OCI-LY3 (cell line): Measurements from ENCODE around the gene S100A7A.

ENCODE experiments used
- H2AFZ ChIP-seq: fragments of 200-600, 300-600 bp; shearing (Covaris generic); 2 replicates; pipeline ENCODE4 v1.6.0; 2014; ENCODE audit warnings: antibody characterized with exemption, low read depth, low read length
- H3K27ac ChIP-seq: fragments of 200-600, 300-600 bp; sonication (generic); 2 replicates; pipeline ENCODE4 v1.5.1; 2014; ENCODE audit warnings: mild to moderate bottlenecking, low read length, moderate library complexity, mixed read lengths
- H3K27me3 ChIP-seq: fragments of 200-600, 300-600 bp; sonication (generic); 2 replicates; pipeline ENCODE4 v1.6.1; 2014; ENCODE audit warnings: low read depth, low read length, mixed read lengths
- H3K36me3 ChIP-seq: fragments of 200-600, 300-600 bp; sonication (generic); replicated peaks from 2 replicates; pipeline ENCODE3; 2014; ENCODE audit warnings: low read depth, low read length, mixed read lengths
- H3K4me1 ChIP-seq: fragments of 300-600, 200-600 bp; sonication (generic); 2 replicates; pipeline ENCODE4 v1.6.1; 2014; ENCODE audit warnings: low read length, mixed read lengths
- H3K4me2 ChIP-seq: fragments of 200-600, 300-600 bp; sonication (generic); 2 replicates; pipeline ENCODE4 v1.6.1; 2014; ENCODE audit warnings: low read length, mixed read lengths
- H3K4me3 ChIP-seq: fragments of 300-600, 200-600 bp; sonication (generic); 2 replicates; pipeline ENCODE4 v1.5.1; 2014; ENCODE audit warnings: antibody characterized with exemption, mild to moderate bottlenecking, low read length, moderate library complexity
- H3K79me2 ChIP-seq: fragments of 300-600, 200-600 bp; shearing (Covaris generic); 2 replicates; pipeline ENCODE4 v1.6.1; 2014; ENCODE audit warnings: mild to moderate bottlenecking, low read length, mixed read lengths
- H3K9ac ChIP-seq: fragments of 300-600, 200-600 bp; shearing (Covaris generic); 2 replicates; pipeline ENCODE4 v1.6.0; 2014; ENCODE audit warnings: mild to moderate bottlenecking, low read length, moderate library complexity
- H3K9me3 ChIP-seq: fragments of 200-600, 300-600 bp; shearing (Covaris generic); 2 replicates; pipeline ENCODE4 v1.6.1; 2014; ENCODE audit warnings: low read length, mixed read lengths; ENCODE audit not compliant: insufficient read depth
- H4K20me1 ChIP-seq: fragments of 200-600, 300-600 bp; sonication (generic); 2 replicates; pipeline ENCODE4 v1.6.1; 2016; ENCODE audit warnings: low read length, mixed read lengths; ENCODE audit not compliant: insufficient read depth
- EZH2phosphoT487 ChIP-seq: fragments of 200-600 bp; shearing (Covaris generic); IDR thresholded peaks from 2 replicates; pipeline ENCODE4 v1.6.1; 2018; ENCODE audit warnings: antibody characterized with exemption, mixed run types, low read depth
- TF ChIP-seq, protein P1 (sequence below): fragments of 200-600, 300-600 bp; sonication (generic); IDR thresholded peaks from 2 replicates; pipeline ENCODE4 v1.5.1; 2014; ENCODE audit warnings: antibody characterized with exemption, low read length, low read depth

S100A7A gene

DNA sequence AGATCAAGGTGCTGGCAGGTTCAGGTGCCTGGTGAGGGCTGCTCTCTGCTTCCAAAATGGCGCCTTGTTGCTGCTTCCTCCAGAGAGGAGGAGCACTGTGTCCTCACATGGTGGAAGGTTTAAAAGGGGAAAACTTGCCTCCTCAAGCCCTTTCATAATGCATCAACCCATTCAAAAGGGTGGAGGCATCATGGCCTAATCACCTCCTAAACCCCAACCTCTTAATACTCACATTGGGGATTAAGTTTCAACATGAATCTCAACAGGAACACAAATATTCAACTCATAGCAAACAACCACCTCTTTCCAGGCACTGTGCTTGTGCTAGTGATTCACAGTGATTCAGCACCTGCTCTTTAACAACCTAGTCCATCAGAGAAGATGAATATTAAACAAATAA lies 45.1 kb upstream of the S100A7A start:
- no peak overlapping the region for H3K4me2 ChIP-seq
- TF ChIP-seq, protein P1, sequence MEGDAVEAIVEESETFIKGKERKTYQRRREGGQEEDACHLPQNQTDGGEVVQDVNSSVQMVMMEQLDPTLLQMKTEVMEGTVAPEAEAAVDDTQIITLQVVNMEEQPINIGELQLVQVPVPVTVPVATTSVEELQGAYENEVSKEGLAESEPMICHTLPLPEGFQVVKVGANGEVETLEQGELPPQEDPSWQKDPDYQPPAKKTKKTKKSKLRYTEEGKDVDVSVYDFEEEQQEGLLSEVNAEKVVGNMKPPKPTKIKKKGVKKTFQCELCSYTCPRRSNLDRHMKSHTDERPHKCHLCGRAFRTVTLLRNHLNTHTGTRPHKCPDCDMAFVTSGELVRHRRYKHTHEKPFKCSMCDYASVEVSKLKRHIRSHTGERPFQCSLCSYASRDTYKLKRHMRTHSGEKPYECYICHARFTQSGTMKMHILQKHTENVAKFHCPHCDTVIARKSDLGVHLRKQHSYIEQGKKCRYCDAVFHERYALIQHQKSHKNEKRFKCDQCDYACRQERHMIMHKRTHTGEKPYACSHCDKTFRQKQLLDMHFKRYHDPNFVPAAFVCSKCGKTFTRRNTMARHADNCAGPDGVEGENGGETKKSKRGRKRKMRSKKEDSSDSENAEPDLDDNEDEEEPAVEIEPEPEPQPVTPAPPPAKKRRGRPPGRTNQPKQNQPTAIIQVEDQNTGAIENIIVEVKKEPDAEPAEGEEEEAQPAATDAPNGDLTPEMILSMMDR: no peak
- no peak for TF ChIP-seq EZH2phosphoT487

DNA sequence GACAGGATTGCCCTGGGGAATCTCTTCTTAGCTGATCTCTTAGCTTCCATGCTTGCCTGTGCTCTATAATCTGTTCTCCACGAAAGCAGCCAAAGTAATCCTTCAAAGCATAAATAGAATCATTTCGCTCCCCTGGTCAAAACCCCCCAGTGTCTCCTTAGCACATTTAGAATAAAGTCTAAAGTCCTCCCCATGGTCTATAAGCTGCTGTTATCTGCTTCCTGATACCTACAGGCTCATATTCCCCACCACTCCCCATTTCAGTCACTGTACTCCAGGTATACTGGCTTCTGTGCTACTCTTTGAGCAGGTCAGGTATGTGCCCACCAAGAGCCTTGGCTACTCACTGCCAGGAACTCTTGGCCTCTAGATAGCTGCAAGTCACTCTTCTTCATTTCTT lies 43.7 kb upstream of the S100A7A start:
- TF ChIP-seq, protein P1: no peak
- TF ChIP-seq EZH2phosphoT487: no peak
- no peak overlapping the region for H3K4me3 ChIP-seq
- no peaks in the 10 kb centered on the region for H3K79me2 ChIP-seq
- peaks cover 5% of the 10 kb centered on the region; the same call in 1 of the 2 replicates for H3K4me1 ChIP-seq
- H3K36me3 ChIP-seq: no peaks in the 10 kb centered on the region
- no peaks in the 10 kb centered on the region for H4K20me1 ChIP-seq
- no peak overlapping the region for H3K4me2 ChIP-seq
- H3K27me3 ChIP-seq: peaks cover 55% of the 10 kb centered on the region
- no peak overlapping the region for H3K27ac ChIP-seq
- no peak overlapping the region for H2AFZ ChIP-seq
- no peak overlapping the region for H3K9ac ChIP-seq
- no peaks in the 10 kb centered on the region for H3K9me3 ChIP-seq

More for the DNA sequence above, 45.1 kb upstream of the S100A7A start:
- Histone ChIP-seq H3K36me3 (no peaks in the 10 kb centered on the region), H3K4me1 (peaks cover 5% of the 10 kb centered on the region; the same call in 1 of the 2 replicates), H3K9me3 (no peaks in the 10 kb centered on the region), H3K79me2 (no peaks in the 10 kb centered on the region), H3K4me3 (no peak overlapping the region), H3K9ac (no peak overlapping the region), H3K27me3 (peaks cover 48% of the 10 kb centered on the region), H2AFZ (no peak overlapping the region), H4K20me1 (no peaks in the 10 kb centered on the region), H3K27ac (no peak overlapping the region)

DNA sequence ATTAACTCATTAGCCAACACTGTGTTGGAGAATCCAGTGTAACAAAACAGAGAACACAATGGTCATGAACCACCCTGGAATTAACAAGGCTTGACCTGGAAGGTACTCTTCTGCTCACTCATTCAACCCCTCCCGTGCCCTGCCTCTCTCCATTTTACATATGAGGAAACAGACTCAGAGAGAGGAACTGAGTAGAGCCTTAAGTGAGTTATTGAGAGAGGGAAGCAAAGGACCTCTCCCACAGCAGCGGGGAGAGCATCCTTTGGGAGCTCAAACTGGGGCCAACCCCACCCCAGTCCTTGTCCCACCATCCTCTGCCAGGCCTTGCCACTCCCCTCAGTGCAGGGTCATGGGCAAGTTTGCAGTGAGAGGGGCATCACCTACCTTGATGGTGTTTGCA lies 42.2 kb upstream of the S100A7A start:
- no peaks in the 10 kb centered on the region for H3K36me3 ChIP-seq
- H3K79me2 ChIP-seq: no peaks in the 10 kb centered on the region
- H3K9me3 ChIP-seq: no peaks in the 10 kb centered on the region
- H3K4me2 ChIP-seq: no peak overlapping the region
- no peak overlapping the region for H3K4me3 ChIP-seq
- no peak overlapping the region for H2AFZ ChIP-seq
- H3K4me1 ChIP-seq: peaks cover 5% of the 10 kb centered on the region; the same call in 1 of the 2 replicates
- no peak overlapping the region for H3K27ac ChIP-seq
- TF ChIP-seq, protein P1: no peak
- TF ChIP-seq EZH2phosphoT487: no peak
- no peak overlapping the region for H3K9ac ChIP-seq
- H3K27me3 ChIP-seq: peaks cover 67% of the 10 kb centered on the region
- no peaks in the 10 kb centered on the region for H4K20me1 ChIP-seq

DNA sequence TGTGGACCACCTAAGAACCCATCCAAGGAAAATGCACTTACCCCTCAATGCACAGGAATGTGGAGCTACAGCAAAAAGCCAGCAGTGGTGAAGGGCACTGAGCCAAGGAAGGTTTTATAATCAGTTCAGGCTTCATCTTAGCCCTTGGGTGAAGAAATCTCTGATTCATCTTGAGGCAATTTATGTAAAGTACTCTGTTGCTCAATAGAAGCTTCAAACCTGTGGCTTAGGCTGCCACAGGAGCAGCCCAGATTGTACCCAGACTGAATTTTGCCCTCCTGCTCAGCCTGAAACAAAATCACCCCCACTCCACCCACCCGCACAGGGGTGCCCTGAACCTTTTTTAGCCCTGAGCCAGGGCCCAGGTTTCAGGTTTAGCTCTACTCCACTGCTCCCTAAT lies 40.8 kb upstream of the S100A7A start, which contains the start of gene S100A12:
TSS of gene S100A12 (minus strand) at position 111 of the 400 bp plus-strand sequence. CDS start 1,029 bp downstream, outside the sequence.
- H3K4me2 ChIP-seq: no peak within 1 kb of the TSS
- no peaks in the 10 kb centered on the region for H3K9me3 ChIP-seq
- no peak within 1 kb of the TSS for H3K27ac ChIP-seq
- no peaks in the 10 kb centered on the region for H3K36me3 ChIP-seq
- peaks cover 56% of the 10 kb centered on the region for H3K27me3 ChIP-seq
- H4K20me1 ChIP-seq: no peaks in the 10 kb centered on the region
- H3K9ac ChIP-seq: no peak within 1 kb of the TSS
- TF ChIP-seq, protein P1: no peak
- TF ChIP-seq EZH2phosphoT487: no peak
- H3K4me1 ChIP-seq: peaks cover 5% of the 10 kb centered on the region; the same call in 1 of the 2 replicates
- no peaks in the 10 kb centered on the region for H3K79me2 ChIP-seq
- no peak within 1 kb of the TSS for H3K4me3 ChIP-seq
- H2AFZ ChIP-seq: no peak within 1 kb of the TSS
